BLaER1 (cell line): ENCODE data around the gene KLC4.
A peak's percentile ranks its signal among the peaks of the same experiment; 100 is the strongest.

Experiments
- H3K27ac ChIP-seq: shearing (Covaris generic); formaldehyde crosslinking; 2 replicates; pipeline ENCODE4 v1.8.1; 2022
- H3K27me3 ChIP-seq: shearing (Covaris generic); formaldehyde crosslinking; 2 replicates; pipeline ENCODE4 v1.8.1; 2022
- H3K36me3 ChIP-seq: shearing (Covaris generic); formaldehyde crosslinking; 2 replicates; pipeline ENCODE4 v1.8.1; 2022
- H3K4me1 ChIP-seq: shearing (Covaris generic); formaldehyde crosslinking; 2 replicates; pipeline ENCODE4 v1.8.1; 2022
- H3K4me2 ChIP-seq: shearing (Covaris generic); formaldehyde crosslinking; 2 replicates; pipeline ENCODE4 v1.8.1; 2022
- H3K4me3 ChIP-seq: shearing (Covaris generic); formaldehyde crosslinking; 2 replicates; pipeline ENCODE4 v1.8.1; 2022
- H3K9ac ChIP-seq: shearing (Covaris generic); formaldehyde crosslinking; 2 replicates; pipeline ENCODE4 v1.8.1; 2022
- H3K9me3 ChIP-seq: shearing (Covaris generic); formaldehyde crosslinking; 2 replicates; pipeline ENCODE4 v1.8.1; 2022
- H4K20me1 ChIP-seq: shearing (Covaris generic); formaldehyde crosslinking; 2 replicates; pipeline ENCODE4 v1.8.1; 2022
- Cebpa-rat ChIP-seq: shearing (Covaris generic); IDR thresholded peaks from 2 replicates; pipeline ENCODE4 v1.8.1; 2022

KLC4 gene

GRCh38 chr6:43120944-43121913 is 61.8 kb downstream of the KLC4 start:
- H3K4me2 ChIP-seq: peak overlapping the region; percentile 49
- no peaks in the 10 kb centered on the region for H3K9me3 ChIP-seq
- TF ChIP-seq Cebpa-rat: no peak
- H3K27me3 ChIP-seq: no peaks in the 10 kb centered on the region
- no peak overlapping the region for H3K4me3 ChIP-seq
- H3K27ac ChIP-seq: peak overlapping the region; percentile 24
- peaks cover 8% of the 10 kb centered on the region; the same call in 1 of the 2 replicates for H3K36me3 ChIP-seq
- peak overlapping the region; percentile 3; the same call in 1 of the 2 replicates for H3K9ac ChIP-seq
- peaks cover 38% of the 10 kb centered on the region for H3K4me1 ChIP-seq
- H4K20me1 ChIP-seq: peaks cover 76% of the 10 kb centered on the region

- peaks cover 3% of the 10 kb centered on the region; the same call in 1 of the 2 replicates for H3K36me3 ChIP-seq
- no peak overlapping the region for H3K4me2 ChIP-seq
- H3K27ac ChIP-seq: no peak overlapping the region
- no peak overlapping the region for H3K9ac ChIP-seq
- H3K27me3 ChIP-seq: no peaks in the 10 kb centered on the region
- no peaks in the 10 kb centered on the region for H3K9me3 ChIP-seq
- peaks cover 35% of the 10 kb centered on the region for H3K4me1 ChIP-seq
- no peak overlapping the region for H3K4me3 ChIP-seq
- H4K20me1 ChIP-seq: peaks cover 85% of the 10 kb centered on the region
- no peak for TF ChIP-seq Cebpa-rat
These were observed 62.7 kb downstream of the KLC4 start for GRCh38 chr6:43122146-43122545.

GRCh38 chr6:43123461-43124314 is 64.3 kb downstream of the KLC4 start:
- Histone ChIP-seq H3K27ac (no peak overlapping the region), H3K4me1 (peaks cover 37% of the 10 kb centered on the region), H3K36me3 (peaks cover 2% of the 10 kb centered on the region; the same call in 1 of the 2 replicates), H3K4me3 (no peak overlapping the region), H3K27me3 (no peaks in the 10 kb centered on the region), H3K9me3 (no peaks in the 10 kb centered on the region), H3K9ac (no peak overlapping the region), H3K4me2 (no peak overlapping the region), H4K20me1 (peaks cover 99% of the 10 kb centered on the region)
- no peak for TF ChIP-seq Cebpa-rat

GRCh38 chr6:43124481-43124880 is 65.0 kb downstream of the KLC4 start:
- Histone ChIP-seq H4K20me1 (peaks cover 99% of the 10 kb centered on the region), H3K4me3 (no peak overlapping the region), H3K9ac (no peak overlapping the region), H3K4me2 (no peak overlapping the region), H3K9me3 (no peaks in the 10 kb centered on the region), H3K4me1 (peaks cover 37% of the 10 kb centered on the region), H3K36me3 (peaks cover 10% of the 10 kb centered on the region), H3K27me3 (no peaks in the 10 kb centered on the region), H3K27ac (no peak overlapping the region)
- TF ChIP-seq Cebpa-rat: no peak
